Choroid plexus epithelial cell (primary cell): ENCODE data around the gene TOR2A.

Source experiments
- DNase-seq: peaks from one replicate; pipeline ENCODE4 v3.0.0-alpha.2; 2010; ENCODE audit warnings: low read depth
- H3K4me3 ChIP-seq: 2 replicates; pipeline ENCODE4 v1.5.1; 2011; ENCODE audit warnings: low read depth, mild to moderate bottlenecking, control low read depth, low read length, moderate library complexity
- CTCF ChIP-seq: conservative IDR thresholded peaks from 2 replicates; pipeline ENCODE4 v1.5.1; 2011; ENCODE audit warnings: low read depth, mild to moderate bottlenecking, control low read depth, inconsistent platforms, low read length, moderate library complexity

TOR2A gene

GRCh38 chr9:127753148-127753547 is 18.1 kb upstream of the TOR2A start:
- TF ChIP-seq CTCF = no peak
- H3K4me3 ChIP-seq = no peak overlapping the region
- no peak for DNase-seq

GRCh38 chr9:127751269-127752054 is 16.4 kb upstream of the TOR2A start:
- no peak for TF ChIP-seq CTCF
- H3K4me3 ChIP-seq = no peak overlapping the region
- DNase-seq = peak; percentile 41

- TF ChIP-seq CTCF = no peak
- H3K4me3 ChIP-seq = no peak overlapping the region
- no peak for DNase-seq
Measured at GRCh38 chr9:127749090-127749787, 14.1 kb upstream of the TOR2A start.

- no peak for DNase-seq
- peak; percentile 18 for TF ChIP-seq CTCF
- no peak overlapping the region for H3K4me3 ChIP-seq
Measured at GRCh38 chr9:127746959-127747569, 12.0 kb upstream of the TOR2A start.

GRCh38 chr9:127744398-127745110 is 9.5 kb upstream of the TOR2A start:
- no peak for DNase-seq
- no peak for TF ChIP-seq CTCF
- no peak overlapping the region for H3K4me3 ChIP-seq

- H3K4me3 ChIP-seq = no peak overlapping the region
- no peak for TF ChIP-seq CTCF
- DNase-seq = no peak
Measured at GRCh38 chr9:127742435-127743088, 7.5 kb upstream of the TOR2A start.
